ENCODE data around the gene GRK2.

GRK2 gene

GRCh38 chr11:67287355-67288197 lies 21.3 kb downstream of the GRK2 start:
- DNase-seq (ENCODE audit: insufficient read length, low spot score) (no peak), FAIRE-seq (no peak)
- TF ChIP-seq POLR2A (IDR thresholded peaks at IDR 0.05; ENCODE audit: low read depth, low read length): no peak

DNA sequence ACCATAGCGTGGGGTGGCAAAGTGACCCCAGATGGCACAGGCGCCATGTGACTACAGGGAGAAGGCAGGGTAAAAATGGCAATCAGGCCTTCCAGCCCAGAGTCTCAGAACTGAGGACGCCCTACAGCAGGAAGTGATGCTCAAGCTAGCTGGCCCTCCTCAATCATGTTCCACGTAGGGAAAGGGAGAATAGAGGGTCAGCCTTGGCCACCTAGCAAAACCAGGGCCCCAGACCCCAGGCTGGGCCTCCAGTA lies 21.9 kb downstream of the GRK2 start:
- no peak for TF ChIP-seq POLR2A (IDR thresholded peaks at IDR 0.05; ENCODE audit: low read depth, low read length)
- no peak for DNase-seq (ENCODE audit: insufficient read length, low spot score)
- no peak for FAIRE-seq

DNA sequence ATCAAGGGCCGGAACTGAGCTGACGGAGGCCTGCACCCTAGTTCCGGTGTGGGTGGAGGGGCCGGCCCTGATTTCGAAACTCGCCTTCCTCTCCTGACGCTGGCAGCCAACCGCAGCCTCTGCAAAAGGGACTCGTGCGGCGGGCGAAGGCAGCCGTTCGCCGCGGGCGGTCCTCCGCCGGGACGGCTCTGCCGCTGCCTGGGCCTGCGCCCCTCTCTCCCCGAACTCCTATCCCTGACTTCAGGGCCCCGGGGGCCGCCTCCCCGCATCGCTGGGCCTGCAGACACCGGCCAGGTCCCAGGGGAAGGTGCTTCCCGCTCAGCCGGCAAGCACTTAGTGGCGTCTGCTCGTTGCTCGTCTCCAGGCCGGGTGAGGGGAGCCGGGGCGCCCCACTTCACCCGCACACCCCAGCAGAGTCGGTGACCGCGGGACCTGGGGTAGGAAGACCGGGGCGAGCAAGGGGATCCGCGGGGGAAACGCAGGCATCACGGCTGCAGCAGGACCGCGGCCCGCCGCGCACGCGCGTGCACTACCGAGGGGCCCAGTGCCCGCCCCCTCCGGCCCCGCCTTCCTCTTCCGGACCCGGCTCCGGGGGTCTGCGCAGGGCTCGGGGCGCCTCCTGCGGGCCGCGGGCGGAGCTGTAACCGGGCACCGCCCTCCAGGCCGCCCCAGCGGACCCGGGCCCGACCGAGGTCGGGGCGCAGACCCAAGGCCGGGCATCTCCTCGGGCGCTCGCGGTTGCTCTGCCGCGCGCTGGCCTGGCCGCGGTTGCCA lies 22.4 kb downstream of the GRK2 start:
- TF ChIP-seq POLR2A (IDR thresholded peaks at IDR 0.05; ENCODE audit: low read depth, low read length): peak; percentile 92
- FAIRE-seq (no peak), DNase-seq (ENCODE audit: insufficient read length, low spot score) (peak; percentile 93)

GRCh38 chr11:67289226-67289650 lies 23.0 kb downstream of the GRK2 start, which contains the start of gene ANKRD13D:
ANKRD13D (plus strand) TSS chr11:67289303; CDS start chr11:67289461, 158 bp downstream.
- FAIRE-seq (no peak), DNase-seq (ENCODE audit: insufficient read length, low spot score) (peak; percentile 65)
- TF ChIP-seq POLR2A (IDR thresholded peaks at IDR 0.05; ENCODE audit: low read depth, low read length): peak; percentile 21; the same call in 1 of the 2 replicates

- TF ChIP-seq POLR2A (IDR thresholded peaks at IDR 0.05; ENCODE audit: low read depth, low read length): no peak
- peak; percentile 53 for DNase-seq (ENCODE audit: insufficient read length, low spot score)
- no peak for FAIRE-seq
Measured at GRCh38 chr11:67289651-67290479, 23.6 kb downstream of the GRK2 start.

DNA sequence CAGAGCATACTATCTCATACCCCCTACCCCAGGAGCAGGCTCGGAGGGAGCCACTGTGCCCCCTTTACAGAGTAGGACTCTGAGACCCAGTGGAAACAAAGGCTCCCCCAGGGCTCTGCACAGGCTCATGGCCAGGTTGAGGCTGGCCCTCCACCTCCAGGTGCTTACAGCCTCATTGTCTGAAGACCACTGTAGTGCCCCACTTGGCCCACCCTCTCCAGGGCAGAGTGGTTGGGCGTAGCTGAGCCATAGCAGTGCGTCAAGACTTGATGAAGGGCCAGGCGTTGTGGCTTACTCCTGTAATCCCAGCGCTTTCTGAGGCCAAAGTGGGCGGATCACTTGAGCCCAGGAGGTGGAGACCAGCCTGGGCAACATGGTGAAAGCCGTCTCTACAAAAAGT lies 24.5 kb downstream of the GRK2 start:
- FAIRE-seq: no peak
- DNase-seq (ENCODE audit: insufficient read length, low spot score): no peak
- TF ChIP-seq POLR2A (IDR thresholded peaks at IDR 0.05; ENCODE audit: low read depth, low read length): no peak

- TF ChIP-seq POLR2A (IDR thresholded peaks at IDR 0.05; ENCODE audit: low read depth, low read length): no peak
- FAIRE-seq: no peak
- no peak for DNase-seq (ENCODE audit: insufficient read length, low spot score)
Measured at GRCh38 chr11:67291481-67292381, 25.5 kb downstream of the GRK2 start.

DNA sequence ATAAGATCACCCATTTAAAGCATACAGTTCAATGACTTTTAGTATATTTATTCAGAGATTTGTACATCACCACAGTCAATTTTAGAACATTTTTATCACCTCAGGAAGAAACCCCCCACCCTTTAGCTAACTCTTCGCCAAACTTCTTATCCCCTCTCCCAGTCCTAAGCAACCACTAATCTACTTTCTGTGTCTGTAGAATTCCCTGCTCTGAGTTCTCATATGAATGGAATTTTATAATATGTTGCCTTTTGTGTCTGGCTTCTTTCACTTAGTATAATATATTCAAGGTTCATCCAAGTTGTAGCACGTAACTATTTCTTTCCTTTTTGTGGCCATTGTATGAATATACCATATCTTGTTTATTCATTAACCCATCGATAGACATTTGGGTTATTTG lies 26.4 kb downstream of the GRK2 start:
- DNase-seq (ENCODE audit: insufficient read length, low spot score) (no peak), FAIRE-seq (no peak)
- TF ChIP-seq POLR2A (IDR thresholded peaks at IDR 0.05; ENCODE audit: low read depth, low read length): no peak

DNA sequence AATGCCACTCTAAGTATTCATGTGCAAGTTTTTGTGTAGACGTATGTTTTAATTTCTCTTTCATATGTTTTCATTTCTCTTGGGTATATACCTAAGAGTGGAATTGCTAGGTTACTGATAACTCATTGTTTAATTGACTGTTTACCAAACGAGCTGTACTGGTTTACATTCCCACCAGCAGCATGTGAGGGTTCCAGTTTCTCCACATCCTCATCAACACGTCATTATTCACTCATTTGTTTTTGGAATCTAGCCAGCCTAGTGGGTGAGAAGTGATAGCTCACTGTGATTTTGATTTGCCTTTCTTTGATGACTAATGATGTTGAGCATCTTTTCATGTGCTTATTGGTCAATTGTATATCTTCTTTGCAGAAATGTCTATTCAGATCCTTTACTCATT lies 26.8 kb downstream of the GRK2 start:
- FAIRE-seq (no peak), DNase-seq (ENCODE audit: insufficient read length, low spot score) (no peak)
- TF ChIP-seq POLR2A (IDR thresholded peaks at IDR 0.05; ENCODE audit: low read depth, low read length): no peak

DNA sequence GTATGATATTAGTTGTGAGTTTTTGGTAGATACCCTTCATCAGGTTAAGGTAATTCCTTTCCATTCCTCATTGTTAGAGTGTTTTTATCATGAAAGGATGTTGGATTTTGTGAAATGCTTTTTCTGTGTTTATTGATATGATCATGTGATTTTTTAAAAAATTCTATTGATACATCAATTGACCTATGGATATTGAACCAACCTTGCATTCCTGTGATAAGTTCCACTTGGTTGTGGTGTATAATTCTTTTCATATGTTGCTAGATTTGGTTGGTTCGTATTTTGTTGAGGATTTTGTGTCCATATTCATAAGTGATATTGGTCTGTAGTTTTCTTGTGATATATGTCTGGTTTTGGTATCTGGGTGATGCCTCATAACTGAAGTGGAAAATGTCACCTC lies 29.6 kb downstream of the GRK2 start:
- DNase-seq (ENCODE audit: insufficient read length, low spot score) (no peak), FAIRE-seq (no peak)
- no peak for TF ChIP-seq POLR2A (IDR thresholded peaks at IDR 0.05; ENCODE audit: low read depth, low read length)

- TF ChIP-seq POLR2A (IDR thresholded peaks at IDR 0.05; ENCODE audit: low read depth, low read length): no peak
- DNase-seq (ENCODE audit: insufficient read length, low spot score) (no peak), FAIRE-seq (no peak)
Measured at GRCh38 chr11:67298786-67299185, 32.5 kb downstream of the GRK2 start.

DNA sequence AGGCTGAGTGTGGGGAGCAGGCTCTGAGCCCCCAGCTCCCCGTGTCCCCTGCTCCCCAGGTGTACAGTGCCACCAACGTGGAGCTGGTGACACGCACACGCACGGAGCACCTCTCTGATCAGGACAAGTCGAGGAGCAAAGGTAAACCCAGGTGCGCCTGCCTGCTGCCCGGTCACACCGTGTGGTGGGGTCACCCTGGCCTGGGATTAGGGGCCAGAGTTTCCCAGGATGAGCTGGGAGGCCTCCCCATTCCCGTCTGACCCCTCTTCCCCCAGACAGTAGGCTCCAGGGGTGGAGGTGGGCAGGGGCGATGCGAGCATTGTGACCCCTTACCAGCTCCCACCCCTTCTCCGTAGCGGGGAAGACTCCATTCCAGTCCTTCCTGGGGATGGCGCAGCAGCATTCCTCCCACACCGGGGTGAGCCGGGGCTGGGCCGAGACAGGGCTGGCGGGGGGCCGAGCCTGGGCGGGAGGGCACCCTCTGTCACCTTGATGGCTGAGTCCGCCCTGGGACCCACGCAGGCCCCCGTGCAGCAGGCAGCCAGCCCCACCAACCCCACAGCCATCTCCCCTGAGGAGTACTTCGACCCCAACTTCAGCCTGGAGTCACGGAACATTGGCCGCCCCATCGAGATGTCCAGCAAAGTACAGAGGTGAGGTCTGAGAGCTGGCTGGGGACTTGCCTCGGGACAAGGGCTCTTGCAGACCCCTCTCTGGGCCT lies 33.4 kb downstream of the GRK2 start:
- no peak for TF ChIP-seq POLR2A (IDR thresholded peaks at IDR 0.05; ENCODE audit: low read depth, low read length)
- FAIRE-seq (no peak), DNase-seq (ENCODE audit: insufficient read length, low spot score) (no peak)
